Neural cell (in vitro differentiated cells): ENCODE results near the gene GRAMD4.

Experiments used
- CTCF ChIP-seq: fragments of 450-650 bp; IDR thresholded peaks from 2 replicates; pipeline ENCODE4 v1.5.1; 2014; ENCODE audit warnings: antibody characterized with exemption, mild to moderate bottlenecking, moderate library complexity; ENCODE audit not compliant: poor library complexity, severe bottlenecking
- EP300 ChIP-seq: fragments of 450-650 bp; conservative IDR thresholded peaks from 2 replicates; pipeline ENCODE4 v1.6.1; 2014; ENCODE audit warnings: antibody characterized with exemption, mild to moderate bottlenecking, moderate library complexity; ENCODE audit not compliant: poor library complexity, severe bottlenecking
- EZH2 ChIP-seq: fragments of 200-600, 300-800 bp; shearing (Covaris generic), sonication (generic); IDR thresholded peaks from 2 replicates; pipeline ENCODE4 v1.6.1; 2014; ENCODE audit warnings: antibody characterized with exemption, low read length, borderline replicate concordance, mild to moderate bottlenecking; ENCODE audit not compliant: insufficient read depth, poor library complexity, severe bottlenecking
- MXI1 ChIP-seq: fragments of 450-650 bp; conservative IDR thresholded peaks from 2 replicates; pipeline ENCODE4 v1.6.1; 2014; ENCODE audit warnings: antibody characterized with exemption, mild to moderate bottlenecking; ENCODE audit not compliant: poor library complexity, severe bottlenecking
- POLR2AphosphoS5 ChIP-seq: IDR thresholded peaks from 2 replicates; pipeline ENCODE4 v1.6.1; 2012
- RAD21 ChIP-seq: fragments of 450-650 bp; conservative IDR thresholded peaks from 2 replicates; pipeline ENCODE4 v1.6.1; 2014; ENCODE audit warnings: antibody characterized with exemption, mild to moderate bottlenecking, moderate library complexity
- SMC3 ChIP-seq: fragments of 450-650 bp; conservative IDR thresholded peaks from 2 replicates; pipeline ENCODE4 v1.6.1; 2014; ENCODE audit warnings: antibody characterized with exemption, mild to moderate bottlenecking, moderate library complexity; ENCODE audit not compliant: poor library complexity
- TAF1 ChIP-seq: IDR thresholded peaks from 2 replicates; pipeline ENCODE4 v1.6.1; 2012; ENCODE audit warnings: low read depth

GRCh38 chr22:46667245-46667623, 47.0 kb downstream of the GRAMD4 start:
- no peak for TF ChIP-seq CTCF
- no peak for TF ChIP-seq EP300
- no peak for TF ChIP-seq RAD21
- TF ChIP-seq POLR2AphosphoS5: no peak
- TF ChIP-seq TAF1: no peak
- TF ChIP-seq EZH2: no peak
- TF ChIP-seq MXI1: no peak
- TF ChIP-seq SMC3: no peak
